Stimulated activated CD4-positive, alpha-beta T cell treated with anti-CD3 and anti-CD28 coated beads, Interleukin-2, amount 100 ng/mL, for 24 hours (primary cell): ENCODE measurements around the gene SCIMP.
"Not testable (repeated sequence)": the region's sequence is repeated elsewhere in the genome, so short reads cannot be mapped to it uniquely, and the experiment has no call there.

Experiments
- DNase-seq, 2 donors: peaks; one replicate each; pipeline ENCODE4 v3.0.0-alpha.2; 2020

Gene SCIMP

DNA sequence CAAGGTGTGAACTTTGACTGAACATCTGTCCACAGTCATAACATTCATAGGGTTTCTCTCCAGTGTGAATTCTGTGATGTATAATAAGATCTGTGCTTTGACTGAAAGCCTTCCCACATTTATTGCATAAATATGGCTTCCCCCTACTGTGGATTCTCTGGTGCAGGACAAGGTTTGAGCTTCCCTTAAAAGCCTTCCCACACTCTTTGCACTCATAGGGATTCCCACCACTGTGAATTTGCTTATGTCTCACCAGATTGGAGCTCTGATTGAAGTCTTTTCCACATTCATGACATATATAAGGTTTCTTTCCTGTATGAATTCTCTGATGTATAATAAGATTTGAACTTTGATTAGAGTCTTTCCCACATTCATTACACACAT, 51.3 kb downstream of the SCIMP start:
- DNase-seq = no peak

GRCh38 chr17:5182597-5183409, 51.9 kb downstream of the SCIMP start:
- no peak for DNase-seq

DNA sequence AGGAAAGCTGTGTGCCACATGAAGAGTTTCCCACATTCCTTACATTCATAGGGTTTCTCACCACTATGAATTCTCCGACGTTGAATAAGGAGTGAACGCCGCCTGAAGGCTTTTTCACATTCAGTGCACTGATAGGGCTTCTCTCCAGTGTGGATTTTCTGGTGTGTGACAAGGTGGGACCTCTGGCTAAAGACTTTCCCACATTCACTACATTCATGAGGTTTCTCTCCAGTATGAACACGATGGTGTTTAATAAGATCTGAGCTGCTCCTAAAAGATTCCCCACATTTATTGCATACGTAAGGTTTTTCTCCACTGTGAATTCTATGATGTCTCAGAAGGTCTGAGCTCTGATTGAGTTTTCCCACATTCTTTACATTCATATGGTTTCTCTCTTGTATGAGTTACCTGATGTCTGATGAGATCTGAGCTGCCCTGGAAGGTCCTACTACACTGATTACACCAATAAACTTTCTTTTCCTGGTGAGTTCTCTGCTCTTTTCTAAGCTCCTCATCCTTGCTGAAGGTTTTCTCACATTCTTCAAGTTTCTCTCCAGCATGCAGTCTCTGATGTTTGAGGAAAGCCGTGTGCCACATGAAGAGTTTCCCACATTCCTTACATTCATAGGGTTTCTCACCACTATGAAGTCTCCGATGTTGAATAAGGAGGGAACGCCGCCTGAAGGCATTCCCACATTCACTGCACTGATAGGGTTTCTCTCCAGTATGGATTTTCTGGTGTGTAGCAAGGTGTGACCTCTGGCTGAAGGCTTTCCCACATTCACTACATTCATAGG, 53.0 kb downstream of the SCIMP start:
- DNase-seq = no peak

DNA sequence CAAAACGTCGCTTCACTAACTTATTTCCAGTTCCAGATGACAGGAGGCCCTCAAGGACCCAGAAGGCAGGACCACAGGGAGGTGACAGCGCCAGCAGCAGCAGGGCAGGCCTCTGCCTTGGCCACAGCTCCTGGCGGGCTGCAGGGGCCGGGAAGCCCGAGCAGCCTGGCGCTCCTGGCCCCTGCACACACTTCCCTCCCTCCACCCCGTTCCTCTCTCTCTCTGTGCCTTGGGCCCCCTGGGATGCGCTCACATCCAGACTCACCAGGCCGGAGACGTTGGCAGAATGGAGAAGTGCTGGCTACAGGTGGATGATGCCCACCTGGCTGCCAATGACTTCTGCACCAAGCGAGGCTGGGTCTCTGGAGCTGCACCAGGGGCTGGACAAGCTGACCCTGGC, 55.7 kb downstream of the SCIMP start:
- DNase-seq = no peak

DNA sequence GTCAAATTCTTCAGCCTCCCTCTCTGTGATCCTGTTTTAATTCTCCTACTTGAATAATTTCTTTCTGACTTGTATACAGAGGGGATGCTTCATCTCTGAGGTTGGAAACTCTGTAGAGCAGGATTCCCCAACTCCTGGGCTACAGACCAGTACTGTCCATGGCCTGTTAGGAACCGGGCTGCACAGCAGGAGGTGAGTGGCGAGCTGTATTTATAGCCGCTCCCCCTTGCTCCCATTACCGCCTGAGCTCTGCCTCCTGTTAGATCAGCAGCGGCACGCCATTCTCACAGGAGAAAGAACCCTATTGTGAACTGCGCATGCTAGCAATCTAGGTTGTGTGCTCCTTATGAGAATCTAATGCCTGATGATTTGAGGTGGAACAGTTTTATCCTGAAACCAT, 59.6 kb downstream of the SCIMP start:
- DNase-seq = not testable (repeated sequence)

GRCh38 chr17:5165791-5166564, 68.7 kb downstream of the SCIMP start:
- not testable (repeated sequence) for DNase-seq

DNA sequence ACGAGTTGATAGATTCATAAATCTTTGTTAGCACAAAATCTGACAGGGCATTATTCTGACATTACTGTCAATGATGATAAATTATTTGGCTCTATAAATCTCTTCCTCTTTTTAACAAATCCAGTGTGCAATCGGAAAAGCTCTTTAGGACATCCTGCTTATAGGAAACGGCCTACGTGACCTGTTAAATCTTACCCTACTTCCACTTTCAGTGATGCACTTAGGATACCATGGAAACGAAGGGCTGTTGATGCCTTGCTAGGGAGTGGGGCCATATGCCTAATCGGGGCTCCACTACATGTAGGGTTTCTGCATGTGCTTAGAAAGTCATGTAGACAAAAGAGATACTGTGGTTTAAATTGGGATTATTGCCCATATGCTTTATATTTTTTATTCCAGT, 70.2 kb downstream of the SCIMP start:
- no peak for DNase-seq

DNA sequence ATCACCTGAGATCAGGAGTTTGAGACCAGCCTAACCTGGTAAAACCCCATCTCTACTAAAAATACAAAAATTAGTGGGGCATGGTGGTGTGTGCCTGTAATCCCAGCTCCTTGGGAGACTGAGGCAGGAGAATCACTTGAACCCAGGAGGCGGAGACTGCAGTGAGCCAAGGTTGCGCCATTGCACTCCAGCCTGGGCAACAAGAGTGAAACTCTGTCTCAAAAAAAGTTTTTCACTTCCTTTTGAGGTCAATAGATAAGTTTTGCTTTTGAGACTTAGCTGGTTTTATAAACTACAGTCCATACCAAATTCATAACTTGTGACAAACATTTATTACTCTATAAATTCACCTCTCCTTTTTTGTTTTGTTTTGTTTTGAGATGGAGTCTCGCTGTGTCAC, 72.9 kb downstream of the SCIMP start:
- not testable (repeated sequence) for DNase-seq

DNA sequence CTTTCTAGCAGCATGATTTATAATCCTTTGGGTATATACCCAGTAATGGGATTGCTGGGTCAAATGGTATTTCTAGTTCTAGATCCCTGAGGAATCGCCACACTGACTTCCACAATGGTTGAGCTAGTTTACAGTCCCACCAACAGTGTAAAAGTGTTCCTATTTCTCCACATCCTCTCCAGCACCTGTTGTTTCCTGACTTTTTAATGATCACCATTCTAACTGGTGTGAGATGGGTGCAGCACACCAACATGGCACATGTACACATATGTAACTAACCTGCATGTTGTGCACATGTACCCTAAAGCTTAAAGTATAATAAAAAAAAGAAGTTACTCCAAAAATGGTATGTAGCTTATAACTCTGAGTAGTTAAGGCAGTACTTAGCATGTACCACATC, 74.0 kb downstream of the SCIMP start:
- DNase-seq = not testable (repeated sequence)
